SK-N-SH (cell line): ENCODE results near the gene PNPLA2. TPM values are rescaled to one million over a fixed set of nuclear protein-coding genes. Genes with fewer than 3 reads are reported as not detected.

Experiments used
- CTCF ChIA-PET: fragments of 300-600, 350-600 bp; formaldehyde crosslinking; extraction: SDS; loops from one replicate; lab custom pipeline; 2021; lab: Yijun Ruan, JAX
- POLR2A ChIA-PET: fragments of 350-600 bp; sonication (Branson Sonifier 250); formaldehyde crosslinking; extraction: SDS; loops from one replicate; lab custom pipeline; 2020; ENCODE audit warnings: antibody characterized with exemption, inconsistent platforms; lab: Yijun Ruan, JAX
- DNase-seq: peaks from one replicate; pipeline ENCODE4 v3.0.0; 2012
- H2AFZ ChIP-seq: fragments of 200-600 bp; sonication (generic); 2 replicates; pipeline ENCODE4 v1.8.1; 2016; ENCODE audit warnings: antibody characterized with exemption, mild to moderate bottlenecking, low read depth
- H3F3A ChIP-seq: fragments of 200-600 bp; sonication (generic); replicated peaks from 2 replicates; pipeline ENCODE3; 2016; ENCODE audit warnings: antibody characterized with exemption, mild to moderate bottlenecking; ENCODE audit not compliant: insufficient read depth
- H3K27ac ChIP-seq, 2 experiments: fragments of 200-500 bp in 1 of 2; fragments of 200-600 bp in 1 of 2; sonication (Bioruptor generic) in 1 of 2; sonication (generic), shearing (Covaris generic) in 1 of 2; 2 replicates each; pipeline versions ENCODE4 v1.5.1 to v1.6.1; 2014 to 2016; ENCODE audit warnings: low read depth in 2 of 2, inconsistent platforms in 1 of 2, low read length in 1 of 2, mild to moderate bottlenecking in 1 of 2, mixed read lengths in 1 of 2
- H3K27me3 ChIP-seq: fragments of 200-600 bp; sonication (generic), shearing (Covaris generic); 2 replicates; pipeline ENCODE4 v1.6.1; 2016; ENCODE audit warnings: mixed run types; ENCODE audit not compliant: insufficient read depth
- H3K36me3 ChIP-seq, 2 experiments: fragments of 200-500 bp in 1 of 2; fragments of 200-600 bp in 1 of 2; sonication (Bioruptor generic) in 1 of 2; sonication (generic) in 1 of 2; replicated peaks in 1 of 2; 2 replicates each; pipeline versions ENCODE3 to v1.5.1; 2014 to 2016; ENCODE audit warnings: low read length in 1 of 2, mild to moderate bottlenecking in 1 of 2; ENCODE audit not compliant: insufficient read depth in 2 of 2, control insufficient read depth in 1 of 2
- H3K4me1 ChIP-seq, 2 experiments: fragments of 200-500 bp in 1 of 2; fragments of 200-600 bp in 1 of 2; sonication (Bioruptor generic) in 1 of 2; sonication (generic), shearing (Covaris generic) in 1 of 2; 2 replicates each; pipeline versions ENCODE4 v1.5.1 to v1.6.1; 2014 to 2016; ENCODE audit warnings: low read depth in 1 of 2, low read length in 1 of 2, mixed run types in 1 of 2; ENCODE audit not compliant: insufficient read depth in 2 of 2, control insufficient read depth in 1 of 2
- H3K4me2 ChIP-seq: fragments of 200-600 bp; sonication (generic), shearing (Covaris generic); 2 replicates; pipeline ENCODE4 v1.6.1; 2017; ENCODE audit warnings: mixed run types
- H3K4me3 ChIP-seq, 2 experiments: fragments of 200-500 bp in 1 of 2; fragments of 200-600 bp in 1 of 2; sonication (Bioruptor generic) in 1 of 2; sonication (generic), shearing (Covaris generic) in 1 of 2; 2 replicates each; pipeline versions ENCODE4 v1.5.1 to v1.8.1; 2014 to 2016; ENCODE audit warnings: low read depth in 2 of 2, inconsistent platforms in 1 of 2, low read length in 1 of 2, mild to moderate bottlenecking in 1 of 2, mixed read lengths in 1 of 2, moderate library complexity in 1 of 2
- H3K79me2 ChIP-seq: fragments of 200-600 bp; sonication (generic); 2 replicates; pipeline ENCODE4 v1.8.1; 2017; ENCODE audit warnings: mild to moderate bottlenecking; ENCODE audit not compliant: insufficient read depth
- H3K9ac ChIP-seq: fragments of 200-600 bp; sonication (generic); 2 replicates; pipeline ENCODE4 v1.6.1; 2017; ENCODE audit warnings: mixed run types
- H3K9me2 ChIP-seq: fragments of 200-600 bp; sonication (generic); 2 replicates; pipeline ENCODE4 v1.6.1; 2017; ENCODE audit warnings: mixed run types
- H3K9me3 ChIP-seq: fragments of 200-600 bp; sonication (generic); 2 replicates; pipeline ENCODE4 v1.6.1; 2017; ENCODE audit warnings: mixed run types, mild to moderate bottlenecking, moderate library complexity
- H4K20me1 ChIP-seq: fragments of 200-600 bp; sonication (generic); 2 replicates; pipeline ENCODE4 v1.6.1; 2017; ENCODE audit warnings: mild to moderate bottlenecking, mixed run types; ENCODE audit not compliant: insufficient read depth
- CHD2 ChIP-seq: fragments of 150-350 bp; IDR thresholded peaks from 2 replicates; pipeline ENCODE4 v1.6.1; 2018; ENCODE audit warnings: low read length; ENCODE audit not compliant: partially characterized antibody
- ELF1 ChIP-seq: IDR thresholded peaks from 2 replicates; pipeline ENCODE4 v1.4.0; 2012
- FOSL2 ChIP-seq: IDR thresholded peaks from 2 replicates; pipeline ENCODE4 v1.4.0; 2012; ENCODE audit warnings: low read depth, mild to moderate bottlenecking, moderate library complexity, borderline replicate concordance
- FOXM1 ChIP-seq: IDR thresholded peaks from 2 replicates; pipeline ENCODE4 v1.4.0; 2012; ENCODE audit warnings: low read depth, mild to moderate bottlenecking
- GATA2 ChIP-seq: sonication (generic); formaldehyde crosslinking; IDR thresholded peaks from 2 replicates; pipeline ENCODE4 v1.5.0; 2020; ENCODE audit warnings: mild to moderate bottlenecking, missing genetic modification reagents
- MAX ChIP-seq: IDR thresholded peaks from 2 replicates; pipeline ENCODE4 v1.4.0; 2012; ENCODE audit warnings: low read depth
- MEF2A ChIP-seq: IDR thresholded peaks from 2 replicates; pipeline ENCODE4 v1.4.0; 2012; ENCODE audit warnings: low read depth, borderline replicate concordance
- NFIC ChIP-seq: IDR thresholded peaks from 2 replicates; pipeline ENCODE4 v1.4.0; 2012; ENCODE audit warnings: borderline replicate concordance
- NRF1 ChIP-seq: IDR thresholded peaks from 2 replicates; pipeline ENCODE4 v1.6.1; 2012; ENCODE audit warnings: low read depth, mild to moderate bottlenecking, low read length
- POLR2AphosphoS5 ChIP-seq: IDR thresholded peaks from 2 replicates; pipeline ENCODE4 v1.6.1; 2012; ENCODE audit warnings: low read depth, low read length
- TAF1 ChIP-seq: IDR thresholded peaks from 2 replicates; pipeline ENCODE4 v1.6.1; 2012; ENCODE audit warnings: low read depth, mild to moderate bottlenecking, low read length, moderate library complexity, borderline replicate concordance
- TCF12 ChIP-seq: IDR thresholded peaks from 2 replicates; pipeline ENCODE4 v1.4.0; 2012
- TEAD4 ChIP-seq: IDR thresholded peaks from 2 replicates; pipeline ENCODE4 v1.4.0; 2012; ENCODE audit warnings: mild to moderate bottlenecking, borderline replicate concordance; ENCODE audit not compliant: insufficient read depth
- WGBS: methylation state at CpG from one replicate; pipeline ENCODE4 v1.1.6; 2017; ENCODE audit warnings: low lambda C conversion rate; 5-methylcytosine and 5-hydroxymethylcytosine counted together
- polyA plus RNA-seq, 3 experiments: library from polyadenylated mRNA; depleted of rRNA; stranded (reverse); fragments of >200 nt; gene quantifications; 2 replicates each; pipeline ENCODE4 v1.2.3, GENCODE V29; 2012
- TF ChIP-seq, protein P1 (sequence below): IDR thresholded peaks from 2 replicates; pipeline ENCODE4 v1.6.1; 2012; ENCODE audit warnings: mild to moderate bottlenecking, low read depth, low read length, moderate library complexity

The PNPLA2 gene
- polyA plus RNA-seq, 1 of the 3 experiments (the other 2 are of a cell fraction), result 60.3 TPM

GRCh38 chr11:855796-856195, 37.1 kb downstream of the PNPLA2 start (continued):
- TF ChIP-seq TCF12 (no peak), NFIC (no peak)

DNA sequence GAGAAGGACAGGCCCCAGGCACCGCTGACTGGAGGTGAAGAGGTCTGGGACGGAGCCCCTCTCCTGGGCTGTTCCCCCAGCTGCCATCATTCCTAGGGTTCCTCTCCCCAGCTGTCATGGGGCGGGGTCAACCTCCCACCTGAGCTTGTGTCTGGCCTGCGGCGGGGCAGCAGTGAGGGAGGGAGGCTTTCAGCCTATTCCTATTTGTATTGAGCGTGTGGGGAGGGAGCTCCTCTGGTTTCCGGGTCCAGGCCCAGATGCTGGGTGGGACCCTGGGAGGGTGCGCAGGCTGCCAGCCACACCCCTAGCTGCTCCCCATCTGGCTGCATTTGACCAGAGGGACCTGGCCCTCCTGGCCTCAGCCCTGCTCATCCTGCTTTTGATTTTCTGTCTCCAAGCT, 37.7 kb downstream of the PNPLA2 start:
- ChIA-PET CTCF (interaction anchor here (0.8 to 3.5 kb wide), 6 partner anchors 9 to 194 kb away, joined by 3 to 24 read pairs (median 4); partner anchors contain the start of gene PNPLA2), POLR2A (interaction anchor here (0.6 to 2.7 kb wide), 2 partner anchors 14 to 37 kb away, joined by 3 to 13 read pairs; partner anchors contain the start of genes PNPLA2, POLR2L and TSPAN4)
- H3K4me2 ChIP-seq, result no peak overlapping the region
- no peak overlapping the region for H2AFZ ChIP-seq
- H3K4me3 ChIP-seq, result no peak overlapping the region
- peaks cover 80% of the 10 kb centered on the region for H4K20me1 ChIP-seq
- H3K36me3 ChIP-seq, result no peaks in the 10 kb centered on the region
- TF ChIP-seq GATA2 (no peak), MAX (no peak), NRF1 (no peak), TCF12 (no peak), POLR2AphosphoS5 (no peak), MEF2A (no peak), ELF1 (no peak), CHD2 (no peak), FOSL2 (no peak), FOXM1 (no peak), NFIC (no peak), TEAD4 (no peak), TAF1 (no peak)
- TF ChIP-seq, protein P1, sequence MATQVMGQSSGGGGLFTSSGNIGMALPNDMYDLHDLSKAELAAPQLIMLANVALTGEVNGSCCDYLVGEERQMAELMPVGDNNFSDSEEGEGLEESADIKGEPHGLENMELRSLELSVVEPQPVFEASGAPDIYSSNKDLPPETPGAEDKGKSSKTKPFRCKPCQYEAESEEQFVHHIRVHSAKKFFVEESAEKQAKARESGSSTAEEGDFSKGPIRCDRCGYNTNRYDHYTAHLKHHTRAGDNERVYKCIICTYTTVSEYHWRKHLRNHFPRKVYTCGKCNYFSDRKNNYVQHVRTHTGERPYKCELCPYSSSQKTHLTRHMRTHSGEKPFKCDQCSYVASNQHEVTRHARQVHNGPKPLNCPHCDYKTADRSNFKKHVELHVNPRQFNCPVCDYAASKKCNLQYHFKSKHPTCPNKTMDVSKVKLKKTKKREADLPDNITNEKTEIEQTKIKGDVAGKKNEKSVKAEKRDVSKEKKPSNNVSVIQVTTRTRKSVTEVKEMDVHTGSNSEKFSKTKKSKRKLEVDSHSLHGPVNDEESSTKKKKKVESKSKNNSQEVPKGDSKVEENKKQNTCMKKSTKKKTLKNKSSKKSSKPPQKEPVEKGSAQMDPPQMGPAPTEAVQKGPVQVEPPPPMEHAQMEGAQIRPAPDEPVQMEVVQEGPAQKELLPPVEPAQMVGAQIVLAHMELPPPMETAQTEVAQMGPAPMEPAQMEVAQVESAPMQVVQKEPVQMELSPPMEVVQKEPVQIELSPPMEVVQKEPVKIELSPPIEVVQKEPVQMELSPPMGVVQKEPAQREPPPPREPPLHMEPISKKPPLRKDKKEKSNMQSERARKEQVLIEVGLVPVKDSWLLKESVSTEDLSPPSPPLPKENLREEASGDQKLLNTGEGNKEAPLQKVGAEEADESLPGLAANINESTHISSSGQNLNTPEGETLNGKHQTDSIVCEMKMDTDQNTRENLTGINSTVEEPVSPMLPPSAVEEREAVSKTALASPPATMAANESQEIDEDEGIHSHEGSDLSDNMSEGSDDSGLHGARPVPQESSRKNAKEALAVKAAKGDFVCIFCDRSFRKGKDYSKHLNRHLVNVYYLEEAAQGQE, result no peak
- no peak overlapping the region for H3K9ac ChIP-seq
- H3K27me3 ChIP-seq, result no peaks in the 10 kb centered on the region
- peak overlapping the region in 1 of 2 experiments; percentile 89; a peak in 2 of 4 replicates for H3K27ac ChIP-seq
- H3K79me2 ChIP-seq, result peaks cover 20% of the 10 kb centered on the region; the same call in 1 of the 2 replicates
- H3K9me3 ChIP-seq, result no peaks in the 10 kb centered on the region
- H3K4me1 ChIP-seq, result peaks cover 10 to 69% of the 10 kb centered on the region in 2 experiments; a peak in 2 of 4 replicates
- H3K9me2 ChIP-seq, result no peaks in the 10 kb centered on the region
- DNase-seq, result peak; percentile 79
- WGBS, result 60% methylated on average over 1 of the region's 8 CpGs
- no peaks in the 10 kb centered on the region for H3F3A ChIP-seq
